NCI-H526 treated with DMSO at 0.1 percent for 48 hours (cell line): ENCODE results near the gene HSP90AB1.
A peak's percentile ranks its signal among the peaks of the same experiment; 100 is the strongest.
"Not testable (repeated sequence)": the region's sequence is repeated elsewhere in the genome, so short reads cannot be mapped to it uniquely, and the experiment has no call there.

ENCODE experiments used
- DNase-seq: peaks from one replicate; lab custom pipeline; 2025; lab: John Stamatoyannopoulos, UW

HSP90AB1 gene

GRCh38 chr6:44222486-44223318 is 24.2 kb upstream of the HSP90AB1 start:
- DNase-seq: peak; percentile 59

GRCh38 chr6:44223319-44224028 is 23.4 kb upstream of the HSP90AB1 start, which contains the start of gene SLC29A1:
Gene SLC29A1 (plus strand): TSS chr6:44223595. CDS start chr6:44227314, 3,719 bp downstream.
- peak; percentile 85 for DNase-seq

- DNase-seq: no peak
These were observed 22.6 kb upstream of the HSP90AB1 start for GRCh38 chr6:44224029-44224964.

- no peak for DNase-seq
These were observed 22.0 kb upstream of the HSP90AB1 start for GRCh38 chr6:44224965-44225305.

GRCh38 chr6:44225579-44226325 is 21.1 kb upstream of the HSP90AB1 start:
- no peak for DNase-seq

- no peak for DNase-seq
These were observed 20.3 kb upstream of the HSP90AB1 start for GRCh38 chr6:44226368-44227147.

GRCh38 chr6:44227148-44227793 is 19.6 kb upstream of the HSP90AB1 start:
- DNase-seq: no peak

- no peak for DNase-seq
These were observed 18.9 kb upstream of the HSP90AB1 start for GRCh38 chr6:44228031-44228430.

- no peak for DNase-seq
These were observed 18.5 kb upstream of the HSP90AB1 start for GRCh38 chr6:44228433-44228832.

- DNase-seq: no peak
These were observed 18.1 kb upstream of the HSP90AB1 start for GRCh38 chr6:44228836-44229235.

- no peak for DNase-seq
These were observed 17.4 kb upstream of the HSP90AB1 start for GRCh38 chr6:44229376-44230033.

GRCh38 chr6:44230034-44230675 is 16.7 kb upstream of the HSP90AB1 start:
- DNase-seq: no peak

- not testable (repeated sequence) for DNase-seq
These were observed 15.5 kb upstream of the HSP90AB1 start for GRCh38 chr6:44231426-44231825.

GRCh38 chr6:44232676-44233566 is 14.0 kb upstream of the HSP90AB1 start:
- DNase-seq: no peak

- DNase-seq: no peak
These were observed 13.3 kb upstream of the HSP90AB1 start for GRCh38 chr6:44233567-44234100.

GRCh38 chr6:44234101-44235025 is 12.5 kb upstream of the HSP90AB1 start:
- DNase-seq: no peak

- DNase-seq: no peak
These were observed 11.6 kb upstream of the HSP90AB1 start for GRCh38 chr6:44235269-44235668.
